Naive thymus-derived CD8-positive, alpha-beta T cell (primary cell): Measurements from ENCODE around the gene ASIC1. TPM values are rescaled to one million over a fixed set of nuclear protein-coding genes. Genes with fewer than 3 reads are reported as not detected.
A peak's percentile ranks its signal among the peaks of the same experiment; 100 is the strongest.
"Not testable (repeated sequence)": the region's sequence is repeated elsewhere in the genome, so short reads cannot be mapped to it uniquely, and the experiment has no call there.

Source experiments
- ATAC-seq, 2 donors: fragments of 150-1000 bp; cut with Tn5 transposase in 1 of 2; sonication (Bioruptor Pico), chemical (Tn5 transposase) in 1 of 2; 1 replicate in 1 of 2; 2 replicates in 1 of 2; pipeline ENCODE4 v1.10.0; 2021; ENCODE audit warnings: mild to moderate bottlenecking in 2 of 2, moderate library complexity in 2 of 2
- POLR2A ChIA-PET: fragments of 350-600 bp; sonication (Branson Sonifier 250); formaldehyde crosslinking; loops from one replicate; lab custom pipeline; 2021; ENCODE audit warnings: antibody characterized with exemption; lab: Charles Lee
- DNase-seq, 10 donors: peaks; one replicate each; pipeline versions ENCODE4 v3.0.0 to v3.0.0-alpha.2; 2020 to 2022
- H3K27ac Mint-ChIP-seq, 10 donors: one replicate each; pipeline ENCODE4 v1.8.0; 2020 to 2022; ENCODE audit warnings: mild to moderate bottlenecking in 10 of 10, mixed read lengths in 10 of 10, moderate library complexity in 4 of 10, inconsistent platforms in 1 of 10
- H3K27me3 Mint-ChIP-seq, 5 donors: one replicate each; pipeline ENCODE4 v1.8.0; 2021 to 2022; ENCODE audit warnings: mixed read lengths in 5 of 5
- H3K36me3 Mint-ChIP-seq, 3 donors: one replicate each; pipeline ENCODE4 v1.8.0; 2020 to 2022; ENCODE audit warnings: mixed read lengths in 3 of 3, mild to moderate bottlenecking in 2 of 3, inconsistent platforms in 1 of 3
- H3K4me1 Mint-ChIP-seq, 4 donors: one replicate each; pipeline ENCODE4 v1.8.0; 2021 to 2022; ENCODE audit warnings: mixed read lengths in 4 of 4
- H3K4me3 Mint-ChIP-seq, 10 donors: one replicate each; pipeline ENCODE4 v1.8.0; 2020 to 2022; ENCODE audit warnings: mild to moderate bottlenecking in 10 of 10, mixed read lengths in 10 of 10, moderate library complexity in 6 of 10, inconsistent platforms in 1 of 10
- H3K9me3 Mint-ChIP-seq, 9 donors: one replicate each; pipeline ENCODE4 v1.8.0; 2020 to 2022; ENCODE audit warnings: mixed read lengths in 9 of 9, mild to moderate bottlenecking in 3 of 9, inconsistent platforms in 1 of 9, moderate library complexity in 1 of 9
- polyA plus RNA-seq, 3 donors: library from polyadenylated mRNA; unstranded; fragments of 300-500 nt; fragmentation: Illumina TruSeq; gene quantifications; one replicate each; pipeline ENCODE4 v1.2.3, GENCODE V29; 2021
- total RNA-seq, 8 experiments: library from RNA in 2 of 8; stranded (reverse) in 2 of 8; gene quantifications; one replicate each; pipeline ENCODE4 v1.2.3 and lab custom pipeline; 2021 to 2026

ASIC1 gene
- total and polyA plus RNA-seq, 5 experiments from 2014 or later: 0.97 to 12.2 (median 1.3) TPM

- ATAC-seq: peak; percentile 8 to 13
- peaks cover 0 to 4% (median 0%) of the 10 kb centered on the region in 3 donors for H3K36me3 Mint-ChIP-seq
- peaks cover 0 to 5% (median 0%) of the 10 kb centered on the region in 5 donors for H3K27me3 Mint-ChIP-seq
- peak overlapping the region; percentile 89 to 100 (median 98) for H3K4me3 Mint-ChIP-seq
- no peaks in the 10 kb centered on the region for H3K9me3 Mint-ChIP-seq
- peaks cover 7 to 21% (median 16%) of the 10 kb centered on the region in 4 donors for H3K4me1 Mint-ChIP-seq
- POLR2A ChIA-PET: interaction anchor here (0.6 to 1.5 kb wide), 10 partner anchors 23 to 739 kb away, joined by 3 to 6 read pairs (median 3); partner anchors contain the start of genes ATF1, CERS5, KCNH3 and SMARCD1
- peak overlapping the region in 9 of 10 donors; percentile 83 to 97 (median 94) for H3K27ac Mint-ChIP-seq
- DNase-seq: peak in 1 of 10 donors; percentile 10
Measured at GRCh38 chr12:50024805-50025186, 32.6 kb upstream of the ASIC1 start.

- peak within 1 kb of the TSS; percentile 83 to 97 (median 94) for H3K27ac Mint-ChIP-seq
- H3K36me3 Mint-ChIP-seq: peaks cover 0 to 4% (median 0%) of the 10 kb centered on the region in 3 donors
- POLR2A ChIA-PET: interaction anchor here (0.5 to 1.5 kb wide), 11 partner anchors 58 to 739 kb away, joined by 3 to 6 read pairs (median 3); partner anchors contain the start of genes ATF1, BCDIN3D, CERS5 and KCNH3
- H3K9me3 Mint-ChIP-seq: no peaks in the 10 kb centered on the region
- peak within 1 kb of the TSS; percentile 89 to 100 (median 98) for H3K4me3 Mint-ChIP-seq
- peaks cover 7 to 21% (median 16%) of the 10 kb centered on the region in 4 donors for H3K4me1 Mint-ChIP-seq
- DNase-seq (peak; percentile 83 to 99 (median 96)), ATAC-seq (peak; percentile 97 to 98)
- H3K27me3 Mint-ChIP-seq: peaks cover 0 to 6% (median 1%) of the 10 kb centered on the region in 5 donors
Measured at GRCh38 chr12:50025187-50026059, 32.0 kb upstream of the ASIC1 start, which contains the start of gene RACGAP1. Gene RACGAP1 (minus strand): TSS chr12:50025494. CDS start chr12:50016715, 8,779 bp downstream.

GRCh38 chr12:50026691-50027090 lies 30.7 kb upstream of the ASIC1 start:
- Mint-ChIP-seq H3K27me3 (peaks cover 3 to 10% (median 4%) of the 10 kb centered on the region in 5 donors), H3K36me3 (peaks cover 0 to 4% (median 0%) of the 10 kb centered on the region in 3 donors), H3K4me1 (peaks cover 7 to 21% (median 16%) of the 10 kb centered on the region in 4 donors), H3K9me3 (no peaks in the 10 kb centered on the region), H3K4me3 (peak overlapping the region in 1 of 10 donors; percentile 29), H3K27ac (no peak overlapping the region)
- no peak for ATAC-seq
- POLR2A ChIA-PET: no interaction called here
- DNase-seq: no peak

- peaks cover 6 to 36% (median 14%) of the 10 kb centered on the region in 5 donors for H3K27me3 Mint-ChIP-seq
- not testable (repeated sequence) for ATAC-seq, H3K27ac Mint-ChIP-seq, DNase-seq, H3K36me3 Mint-ChIP-seq, H3K4me3 Mint-ChIP-seq, H3K4me1 Mint-ChIP-seq, H3K9me3 Mint-ChIP-seq
- POLR2A ChIA-PET: interaction anchor here (0.6 kb wide), 1 partner anchor 170 kb away, joined by 5 read pairs; no protein-coding TSS in a partner anchor
Measured at GRCh38 chr12:50030449-50030848, 26.9 kb upstream of the ASIC1 start.

GRCh38 chr12:50032515-50032853 lies 24.9 kb upstream of the ASIC1 start:
- DNase-seq (no peak), ATAC-seq (no peak)
- peaks cover 6 to 47% (median 14%) of the 10 kb centered on the region in 5 donors for H3K27me3 Mint-ChIP-seq
- no peak overlapping the region for H3K4me3 Mint-ChIP-seq
- POLR2A ChIA-PET: no interaction called here
- no peaks in the 10 kb centered on the region for H3K9me3 Mint-ChIP-seq
- no peaks in the 10 kb centered on the region for H3K36me3 Mint-ChIP-seq
- H3K4me1 Mint-ChIP-seq: peaks cover 0 to 4% (median 0%) of the 10 kb centered on the region in 4 donors
- H3K27ac Mint-ChIP-seq: no peak overlapping the region

GRCh38 chr12:50032854-50033581 lies 24.4 kb upstream of the ASIC1 start:
- POLR2A ChIA-PET: interaction anchor here (0.7 kb wide), 1 partner anchor 26 kb away, joined by 3 read pairs; no protein-coding TSS in a partner anchor
- no peak for ATAC-seq
- H3K4me1 Mint-ChIP-seq: peaks cover 0 to 4% (median 0%) of the 10 kb centered on the region in 4 donors
- DNase-seq: no peak
- H3K4me3 Mint-ChIP-seq: peak overlapping the region in 1 of 10 donors; percentile 79
- no peaks in the 10 kb centered on the region for H3K36me3 Mint-ChIP-seq
- no peaks in the 10 kb centered on the region for H3K9me3 Mint-ChIP-seq
- H3K27ac Mint-ChIP-seq: peak overlapping the region in 1 of 10 donors; percentile 0
- peaks cover 6 to 47% (median 14%) of the 10 kb centered on the region in 5 donors for H3K27me3 Mint-ChIP-seq

GRCh38 chr12:50038336-50038735 lies 19.1 kb upstream of the ASIC1 start:
- peaks cover 1 to 24% (median 4%) of the 10 kb centered on the region in 5 donors for H3K27me3 Mint-ChIP-seq
- no peaks in the 10 kb centered on the region for H3K36me3 Mint-ChIP-seq
- no peak overlapping the region for H3K27ac Mint-ChIP-seq
- peaks cover 0 to 2% (median under 1%) of the 10 kb centered on the region in 4 donors for H3K4me1 Mint-ChIP-seq
- POLR2A ChIA-PET: interaction anchor here (2.4 to 2.5 kb wide), 2 partner anchors 18 to 20 kb away, joined by 6 to 9 read pairs; no protein-coding TSS in a partner anchor
- H3K4me3 Mint-ChIP-seq: no peak overlapping the region
- DNase-seq (no peak), ATAC-seq (no peak)
- H3K9me3 Mint-ChIP-seq: no peaks in the 10 kb centered on the region

GRCh38 chr12:50039151-50039835 lies 18.1 kb upstream of the ASIC1 start:
- ATAC-seq (peak; percentile 92 to 98), DNase-seq (peak; percentile 63 to 91 (median 79))
- Mint-ChIP-seq H3K27ac (peak overlapping the region in 2 of 10 donors; percentile 47 to 61), H3K4me3 (no peak overlapping the region), H3K9me3 (no peaks in the 10 kb centered on the region), H3K4me1 (peaks cover 0 to 2% (median 0%) of the 10 kb centered on the region in 4 donors), H3K27me3 (peaks cover 1 to 21% (median 4%) of the 10 kb centered on the region in 5 donors), H3K36me3 (no peaks in the 10 kb centered on the region)
- POLR2A ChIA-PET: interaction anchor here (0.8 to 2.5 kb wide), 5 partner anchors 17 to 72 kb away, joined by 3 to 9 read pairs (median 6); no protein-coding TSS in a partner anchor

- peak overlapping the region in 1 of 10 donors; percentile 22 for H3K27ac Mint-ChIP-seq
- DNase-seq (no peak), ATAC-seq (no peak)
- POLR2A ChIA-PET: interaction anchor here (2.5 kb wide), 1 partner anchor 15 kb away, joined by 6 read pairs; no protein-coding TSS in a partner anchor
- no peak overlapping the region for H3K4me3 Mint-ChIP-seq
- H3K36me3 Mint-ChIP-seq: no peaks in the 10 kb centered on the region
- H3K27me3 Mint-ChIP-seq: peaks cover 0 to 12% (median 0%) of the 10 kb centered on the region in 5 donors
- H3K4me1 Mint-ChIP-seq: peaks cover 0 to 2% (median 0%) of the 10 kb centered on the region in 4 donors
- H3K9me3 Mint-ChIP-seq: no peaks in the 10 kb centered on the region
Measured at GRCh38 chr12:50040657-50041056, 16.7 kb upstream of the ASIC1 start.

GRCh38 chr12:50041062-50041860 lies 16.1 kb upstream of the ASIC1 start:
- H3K27me3 Mint-ChIP-seq: peaks cover 0 to 6% (median 1%) of the 10 kb centered on the region in 5 donors
- H3K4me1 Mint-ChIP-seq: peaks cover 0 to 2% (median 0%) of the 10 kb centered on the region in 4 donors
- DNase-seq (no peak), ATAC-seq (no peak)
- POLR2A ChIA-PET: no interaction called here
- H3K36me3 Mint-ChIP-seq: no peaks in the 10 kb centered on the region
- H3K27ac Mint-ChIP-seq: peak overlapping the region in 1 of 10 donors; percentile 29
- no peaks in the 10 kb centered on the region for H3K9me3 Mint-ChIP-seq
- H3K4me3 Mint-ChIP-seq: no peak overlapping the region

- peaks cover 0 to 1% (median 0%) of the 10 kb centered on the region in 5 donors for H3K27me3 Mint-ChIP-seq
- H3K9me3 Mint-ChIP-seq: no peaks in the 10 kb centered on the region
- peaks cover 0 to 2% (median 0%) of the 10 kb centered on the region in 4 donors for H3K4me1 Mint-ChIP-seq
- DNase-seq: no peak
- peak overlapping the region in 1 of 10 donors; percentile 29 for H3K27ac Mint-ChIP-seq
- POLR2A ChIA-PET: no interaction called here
- ATAC-seq: no peak
- no peaks in the 10 kb centered on the region for H3K36me3 Mint-ChIP-seq
- H3K4me3 Mint-ChIP-seq: no peak overlapping the region
Measured at GRCh38 chr12:50041962-50042361, 15.4 kb upstream of the ASIC1 start.
